Measurements from ENCODE around the gene SLC2A4RG. TPM values are rescaled to one million over a fixed set of nuclear protein-coding genes. Genes with fewer than 3 reads are reported as not detected.

Gene SLC2A4RG
- total and polyA plus RNA-seq, 12 donors, result 7.9 to 210 (median 47.9) TPM

DNA sequence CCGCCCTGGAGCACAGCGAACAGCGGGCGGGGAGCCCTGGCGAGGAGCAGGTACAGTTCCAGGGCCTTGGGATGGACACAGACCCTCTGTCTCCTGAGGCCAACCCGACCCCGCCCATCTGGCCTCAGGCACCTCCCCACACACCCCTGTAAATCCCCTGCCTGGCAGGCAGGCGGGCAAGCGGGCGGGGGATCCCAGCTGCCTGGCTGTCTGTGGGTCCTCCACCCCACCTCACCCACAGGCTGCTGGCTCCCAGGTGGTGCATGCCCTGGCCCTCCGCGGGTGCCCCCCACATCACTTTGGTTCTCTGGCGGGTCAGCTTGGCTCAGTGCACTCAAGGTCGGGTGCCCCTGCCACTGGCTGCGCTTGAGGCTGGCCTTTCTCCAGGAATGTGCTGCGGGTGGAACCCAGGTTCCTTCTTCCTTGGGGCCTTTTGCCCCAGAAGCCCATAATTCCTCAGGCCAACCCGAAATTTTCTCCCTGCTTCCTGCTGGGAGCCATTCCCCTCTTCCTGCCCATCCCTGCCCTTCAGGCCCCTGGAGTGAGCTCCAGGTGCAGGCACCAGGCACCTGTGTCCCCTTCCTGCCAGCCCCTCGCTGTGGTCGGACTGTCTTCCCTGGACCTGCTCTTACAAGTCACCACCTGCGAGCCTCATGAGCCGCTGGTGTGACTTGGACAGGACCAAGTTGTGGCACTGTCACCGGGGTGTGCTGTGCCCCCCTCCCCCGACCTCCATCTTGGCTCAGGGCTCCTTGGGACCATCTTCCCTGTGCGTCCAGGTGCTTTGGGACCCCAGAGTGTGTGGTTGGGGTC is 48.5 kb upstream of the SLC2A4RG start:
- DNase-seq, result peak in 3 of 7 donors; percentile 13 to 34 (median 26)
- Histone ChIP-seq H3K4me1 (replicated peaks in 1 of 2) (peaks cover 2 to 24% of the 10 kb centered on the region in 2 donors), H3K27me3 (no peaks in the 10 kb centered on the region), H3K9me3 (replicated peaks in 1 of 3) (no peaks in the 10 kb centered on the region), H3K4me3 (no peak overlapping the region), H3K36me3 (replicated peaks in 1 of 2) (peaks cover 0 to 8% of the 10 kb centered on the region in 2 donors), H3K27ac (peak overlapping the region in 1 of 5 donors; percentile 29)
- intact Hi-C loops (cut with DNase I), result no loop called here
- no peak for TF ChIP-seq POLR2A (IDR thresholded peaks at IDR 0.05)
- TF ChIP-seq, protein P1, sequence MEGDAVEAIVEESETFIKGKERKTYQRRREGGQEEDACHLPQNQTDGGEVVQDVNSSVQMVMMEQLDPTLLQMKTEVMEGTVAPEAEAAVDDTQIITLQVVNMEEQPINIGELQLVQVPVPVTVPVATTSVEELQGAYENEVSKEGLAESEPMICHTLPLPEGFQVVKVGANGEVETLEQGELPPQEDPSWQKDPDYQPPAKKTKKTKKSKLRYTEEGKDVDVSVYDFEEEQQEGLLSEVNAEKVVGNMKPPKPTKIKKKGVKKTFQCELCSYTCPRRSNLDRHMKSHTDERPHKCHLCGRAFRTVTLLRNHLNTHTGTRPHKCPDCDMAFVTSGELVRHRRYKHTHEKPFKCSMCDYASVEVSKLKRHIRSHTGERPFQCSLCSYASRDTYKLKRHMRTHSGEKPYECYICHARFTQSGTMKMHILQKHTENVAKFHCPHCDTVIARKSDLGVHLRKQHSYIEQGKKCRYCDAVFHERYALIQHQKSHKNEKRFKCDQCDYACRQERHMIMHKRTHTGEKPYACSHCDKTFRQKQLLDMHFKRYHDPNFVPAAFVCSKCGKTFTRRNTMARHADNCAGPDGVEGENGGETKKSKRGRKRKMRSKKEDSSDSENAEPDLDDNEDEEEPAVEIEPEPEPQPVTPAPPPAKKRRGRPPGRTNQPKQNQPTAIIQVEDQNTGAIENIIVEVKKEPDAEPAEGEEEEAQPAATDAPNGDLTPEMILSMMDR (IDR thresholded peaks at IDR 0.05), result no peak
- WGBS, 4 donors, result 73 to 88% (median 75%) methylated on average over 6 to 24 of the region's 24 CpGs

DNA sequence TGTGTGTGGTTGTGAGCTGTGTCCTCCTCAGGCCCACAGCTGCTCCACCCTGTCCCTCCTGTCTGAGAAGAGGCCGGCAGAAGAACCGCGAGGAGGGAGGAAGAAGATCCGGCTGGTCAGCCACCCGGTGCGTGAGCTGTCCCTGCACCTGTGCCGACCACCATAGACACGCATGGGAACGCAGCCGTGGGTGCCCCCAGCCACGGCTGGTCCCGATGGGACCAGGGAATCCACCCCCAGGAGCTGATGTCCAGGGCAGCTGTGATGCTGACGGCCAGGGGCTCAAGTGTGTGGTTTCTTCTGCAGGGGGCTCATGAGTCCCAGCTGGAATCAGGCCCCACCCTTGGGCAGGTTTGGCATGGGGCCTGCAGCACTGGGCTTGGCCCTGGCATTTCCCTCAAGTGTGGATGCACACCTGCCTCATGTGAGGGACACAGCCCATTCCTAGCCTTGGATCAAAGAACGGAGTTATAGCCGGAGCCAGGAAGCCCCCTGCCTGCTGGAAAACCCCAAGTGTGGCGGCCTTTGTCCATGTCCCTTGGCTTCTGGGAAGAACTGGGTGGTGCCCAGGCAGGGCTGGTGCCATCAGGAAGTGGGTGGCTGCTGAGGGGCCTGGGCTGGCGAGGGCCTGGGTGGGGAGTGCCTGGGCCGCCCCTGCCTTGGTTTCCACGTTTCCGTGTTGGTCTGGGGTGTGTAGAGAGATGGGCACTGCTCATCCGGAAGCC is 47.7 kb upstream of the SLC2A4RG start:
- Histone ChIP-seq H3K27ac (no peak overlapping the region), H3K9me3 (replicated peaks in 1 of 3) (no peaks in the 10 kb centered on the region), H3K27me3 (no peaks in the 10 kb centered on the region), H3K4me3 (no peak overlapping the region), H3K4me1 (replicated peaks in 1 of 2) (peaks cover 6 to 26% of the 10 kb centered on the region in 2 donors), H3K36me3 (replicated peaks in 1 of 2) (peaks cover 0 to 8% of the 10 kb centered on the region in 2 donors)
- DNase-seq, result peak in 2 of 7 donors; percentile 8 to 18
- TF ChIP-seq, protein P1 (IDR thresholded peaks at IDR 0.05), result no peak
- TF ChIP-seq POLR2A (IDR thresholded peaks at IDR 0.05), result no peak
- intact Hi-C loops (cut with DNase I), result no loop called here
- 86 to 91% (median 88%) methylated on average over 10 to 21 of the region's 21 CpGs for WGBS, 4 donors

DNA sequence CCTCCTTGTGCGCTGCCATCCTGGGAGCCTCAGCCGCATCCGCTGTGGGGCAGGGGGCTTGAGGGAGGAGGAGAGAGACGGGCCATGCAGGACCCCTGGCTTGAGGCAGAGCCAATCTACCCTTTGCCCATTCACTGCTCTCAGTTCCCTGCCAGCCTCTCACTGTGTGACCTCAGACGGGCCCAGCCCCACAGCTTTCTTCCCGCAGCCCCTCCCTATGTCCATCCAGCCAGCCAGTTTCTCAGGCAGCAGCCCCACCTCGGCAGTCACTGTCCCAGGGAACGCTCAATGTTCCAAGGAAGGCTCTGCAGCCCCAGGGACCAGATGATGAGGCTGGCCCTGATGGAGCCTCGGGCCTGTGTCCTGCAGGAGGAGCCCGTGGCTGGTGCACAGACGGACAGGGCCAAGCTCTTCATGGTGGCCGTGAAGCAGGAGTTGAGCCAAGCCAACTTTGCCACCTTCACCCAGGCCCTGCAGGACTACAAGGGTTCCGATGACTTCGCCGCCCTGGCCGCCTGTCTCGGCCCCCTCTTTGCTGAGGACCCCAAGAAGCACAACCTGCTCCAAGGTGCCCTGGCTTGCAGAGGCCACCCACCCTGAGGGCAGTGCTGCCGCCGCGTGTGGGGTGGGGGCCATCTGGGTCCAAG is 47.0 kb upstream of the SLC2A4RG start:
- TF ChIP-seq, protein P1 (IDR thresholded peaks at IDR 0.05), result no peak
- TF ChIP-seq POLR2A (IDR thresholded peaks at IDR 0.05), result no peak
- intact Hi-C loops (cut with DNase I), result no loop called here
- Histone ChIP-seq H3K27ac (no peak overlapping the region), H3K4me1 (replicated peaks in 1 of 2) (peaks cover 13 to 28% of the 10 kb centered on the region in 2 donors), H3K4me3 (no peak overlapping the region), H3K9me3 (replicated peaks in 1 of 3) (no peaks in the 10 kb centered on the region), H3K36me3 (replicated peaks in 1 of 2) (peaks cover 0 to 8% of the 10 kb centered on the region in 2 donors), H3K27me3 (no peaks in the 10 kb centered on the region)
- WGBS, 4 donors, result 74 to 84% (median 75%) methylated on average over 10 to 20 of the region's 20 CpGs; no CpG with 5 or more reads in 1 of the 4 donors
- DNase-seq, result peak in 4 of 7 donors; percentile 16 to 39 (median 28)

All from adrenal gland (tissue), 12 donors.